HG03520 (cell line): ENCODE measurements around the gene IQCE.
A peak's percentile ranks its signal among the peaks of the same experiment; 100 is the strongest.

Experiments used
- ATAC-seq: cut with Tn5 transposase; IDR thresholded peaks from one replicate; pipeline ENCODE4 v1.9.1; 2021; ENCODE audit warnings: mild to moderate bottlenecking, moderate library complexity; ENCODE audit not compliant: unreplicated experiment

The IQCE gene, protein sequence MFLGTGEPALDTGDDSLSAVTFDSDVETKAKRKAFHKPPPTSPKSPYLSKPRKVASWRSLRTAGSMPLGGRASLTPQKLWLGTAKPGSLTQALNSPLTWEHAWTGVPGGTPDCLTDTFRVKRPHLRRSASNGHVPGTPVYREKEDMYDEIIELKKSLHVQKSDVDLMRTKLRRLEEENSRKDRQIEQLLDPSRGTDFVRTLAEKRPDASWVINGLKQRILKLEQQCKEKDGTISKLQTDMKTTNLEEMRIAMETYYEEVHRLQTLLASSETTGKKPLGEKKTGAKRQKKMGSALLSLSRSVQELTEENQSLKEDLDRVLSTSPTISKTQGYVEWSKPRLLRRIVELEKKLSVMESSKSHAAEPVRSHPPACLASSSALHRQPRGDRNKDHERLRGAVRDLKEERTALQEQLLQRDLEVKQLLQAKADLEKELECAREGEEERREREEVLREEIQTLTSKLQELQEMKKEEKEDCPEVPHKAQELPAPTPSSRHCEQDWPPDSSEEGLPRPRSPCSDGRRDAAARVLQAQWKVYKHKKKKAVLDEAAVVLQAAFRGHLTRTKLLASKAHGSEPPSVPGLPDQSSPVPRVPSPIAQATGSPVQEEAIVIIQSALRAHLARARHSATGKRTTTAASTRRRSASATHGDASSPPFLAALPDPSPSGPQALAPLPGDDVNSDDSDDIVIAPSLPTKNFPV

DNA sequence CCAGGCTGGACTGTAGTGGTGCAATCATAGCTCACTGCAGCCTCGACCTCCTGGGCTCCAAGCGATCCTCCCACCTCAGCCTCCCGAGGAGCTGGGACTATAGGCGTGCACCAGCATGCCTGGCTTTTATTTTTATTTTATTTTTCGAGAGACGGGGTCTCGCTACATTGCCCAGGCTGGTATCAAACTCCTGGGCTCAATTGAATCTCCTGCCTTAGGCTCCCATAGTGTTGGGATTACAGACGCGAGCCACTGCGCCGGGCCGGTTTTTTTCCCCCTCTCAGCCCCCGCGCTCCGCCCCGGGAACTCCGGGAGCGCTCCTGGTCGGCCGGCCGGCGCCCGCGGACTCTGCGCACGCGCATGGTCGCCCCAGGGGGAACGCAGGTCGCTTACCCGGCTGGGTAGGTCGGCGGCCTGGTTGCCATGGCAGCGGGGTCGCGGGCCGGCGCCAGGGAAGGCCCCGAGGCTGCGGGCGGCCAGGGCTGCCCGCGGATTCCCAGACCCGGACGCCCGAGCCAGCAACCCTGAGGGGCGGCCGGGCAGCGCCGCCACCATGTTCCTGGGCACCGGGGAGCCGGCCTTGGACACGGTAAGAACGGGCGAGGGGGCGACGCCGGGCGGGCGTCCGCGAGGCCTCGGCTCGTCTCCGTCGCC, at the start of gene IQCE:
TSS of gene IQCE (plus strand) at position 351 of the 654 bp plus-strand sequence. CDS start at position 554, 203 bp downstream.
- ATAC-seq = peak; percentile 50

DNA sequence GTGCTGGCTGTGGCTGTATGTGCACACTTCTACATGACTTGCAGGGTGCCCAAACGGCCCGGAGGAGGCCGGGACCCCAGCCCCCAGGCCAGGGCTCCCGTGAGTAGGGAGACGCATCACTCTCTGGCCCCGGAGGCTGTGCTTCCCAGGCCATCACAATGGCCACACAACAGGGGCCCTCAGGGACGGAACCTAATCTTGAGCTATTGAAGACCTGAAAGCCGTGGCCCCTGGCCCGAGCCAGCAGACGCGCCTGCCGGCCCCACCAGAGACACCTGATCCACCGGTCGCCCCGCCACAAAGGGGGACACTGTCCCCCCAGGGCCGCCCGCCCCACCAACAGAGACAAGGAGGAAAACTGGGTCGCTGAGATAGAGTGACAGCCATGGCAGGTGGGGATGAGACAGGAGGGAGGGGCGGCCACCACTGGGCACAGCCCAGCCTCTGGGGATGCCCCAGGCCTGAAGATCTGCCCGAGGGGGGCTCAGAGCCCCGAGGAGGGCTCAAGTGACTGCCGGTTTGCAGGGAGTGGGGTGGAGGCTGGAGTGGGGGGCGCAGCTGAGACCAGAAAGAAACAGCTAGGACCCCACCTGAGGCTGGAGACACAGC, 49.4 kb upstream of the IQCE start:
- ATAC-seq = no peak

DNA sequence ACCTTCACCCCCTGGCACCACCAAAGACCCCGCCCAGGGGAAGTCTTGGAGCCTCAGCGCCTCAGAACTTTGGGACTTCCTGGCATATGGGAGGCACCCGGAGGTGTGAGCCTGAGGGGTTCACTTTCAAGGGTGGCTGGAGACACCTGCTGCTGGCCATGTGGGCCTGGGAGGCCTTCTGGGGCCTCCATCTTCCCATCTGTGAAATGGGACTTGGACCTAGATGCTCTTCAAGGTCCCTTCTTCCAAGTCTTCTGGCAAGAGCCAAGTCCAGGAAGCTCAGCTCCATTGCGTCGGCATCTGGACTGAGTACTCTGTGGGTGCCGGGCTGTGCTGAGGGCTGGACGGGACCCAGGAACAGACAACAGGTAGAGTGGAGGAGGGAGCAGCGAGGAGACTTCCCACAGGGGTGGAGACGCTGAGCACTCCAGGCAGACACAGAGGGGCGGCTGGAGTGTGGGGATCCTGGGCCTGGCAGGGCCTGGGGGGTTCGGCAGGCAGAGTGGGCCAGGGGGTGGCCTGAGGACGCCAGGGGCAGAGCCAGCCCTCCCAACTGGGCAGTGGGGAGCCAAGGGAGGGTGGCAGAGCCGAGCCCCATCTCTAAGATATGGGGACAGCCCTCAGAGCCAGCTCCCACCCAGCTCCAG, 48.5 kb upstream of the IQCE start:
- ATAC-seq = no peak

DNA sequence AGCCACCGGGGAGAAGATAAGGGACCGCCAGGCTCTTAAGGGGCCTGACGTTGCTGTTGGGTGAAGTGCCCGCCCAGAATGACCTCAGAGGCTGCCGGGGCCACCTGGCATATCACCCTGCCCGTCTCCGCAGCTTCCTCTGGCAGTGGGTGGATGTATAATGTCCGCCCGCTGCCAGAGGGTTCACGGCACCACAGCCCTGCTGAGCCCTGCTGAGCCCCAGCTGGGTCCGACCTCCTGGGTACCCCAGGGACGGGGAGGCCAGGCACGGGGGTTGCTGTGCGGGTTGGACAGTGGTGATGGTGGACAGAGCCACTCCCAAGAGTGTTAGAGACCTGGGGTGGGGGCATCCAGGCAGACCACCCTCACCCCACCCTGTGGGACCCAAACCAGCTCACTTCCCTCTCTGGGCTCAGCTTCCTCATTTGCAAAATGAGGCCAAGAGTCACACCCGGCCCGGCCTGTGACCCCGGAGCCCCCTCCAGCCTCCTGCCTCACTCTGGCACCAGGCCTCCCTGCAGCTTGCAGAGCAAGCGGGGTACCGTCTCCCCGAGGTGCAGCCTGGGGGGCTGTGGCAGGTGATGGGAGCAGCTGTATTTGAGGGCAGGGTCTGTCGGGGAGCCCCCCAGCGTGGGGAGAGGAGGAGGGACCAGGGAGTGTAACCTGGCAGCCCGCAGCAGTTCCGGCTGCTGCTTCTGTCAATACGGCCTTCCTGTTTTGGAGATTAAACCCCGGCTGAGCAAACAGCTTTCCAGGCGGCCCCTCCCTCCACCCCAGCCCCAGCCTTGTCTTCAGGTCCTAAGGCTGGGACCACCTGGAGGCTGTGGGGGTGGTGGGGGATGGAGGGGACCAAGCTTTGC, 47.6 kb upstream of the IQCE start:
- no peak for ATAC-seq

DNA sequence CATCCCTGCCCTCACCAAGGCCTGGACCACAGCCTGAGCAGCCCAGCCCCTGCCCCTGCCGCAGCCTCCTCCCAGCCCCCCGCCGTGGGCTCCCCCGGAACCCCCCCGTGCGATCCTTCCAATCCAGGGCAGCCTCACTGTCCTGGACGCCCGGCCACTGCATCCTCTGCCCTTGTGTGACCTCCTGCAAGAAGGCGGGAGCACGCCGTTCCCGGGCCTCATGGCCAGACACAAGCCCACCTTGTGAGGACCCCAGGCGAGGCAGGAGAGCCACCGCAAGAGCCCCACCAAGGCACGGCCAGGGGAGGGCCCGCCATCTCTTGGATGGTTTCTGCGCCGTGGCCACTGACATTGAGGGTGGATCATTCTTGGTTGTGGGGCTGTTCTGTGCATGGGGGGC, 47.0 kb upstream of the IQCE start:
- ATAC-seq = no peak

DNA sequence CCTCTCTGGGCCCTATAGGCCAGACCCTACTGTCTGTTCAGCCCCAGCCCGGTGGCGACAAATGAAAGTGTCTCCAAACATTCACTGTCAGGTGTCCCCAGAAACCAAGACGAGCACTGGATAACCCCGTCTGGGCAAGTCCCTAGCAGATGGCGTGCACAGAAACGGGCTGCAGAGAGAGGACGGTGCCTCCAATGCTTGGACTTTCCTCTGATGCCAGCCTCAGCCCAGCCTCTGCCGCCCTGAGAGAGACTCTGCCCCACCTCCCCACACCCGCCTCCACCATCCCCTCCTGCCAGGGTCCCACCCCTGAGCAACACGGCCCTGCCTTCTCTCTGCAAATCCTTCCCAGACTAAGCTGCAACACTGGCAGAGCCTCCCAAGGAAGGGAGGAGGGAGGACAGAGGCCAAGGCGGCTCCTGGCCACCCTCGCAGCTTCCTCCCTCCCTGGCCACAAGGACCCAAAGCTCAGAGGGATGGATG, 46.6 kb upstream of the IQCE start:
- ATAC-seq = no peak

DNA sequence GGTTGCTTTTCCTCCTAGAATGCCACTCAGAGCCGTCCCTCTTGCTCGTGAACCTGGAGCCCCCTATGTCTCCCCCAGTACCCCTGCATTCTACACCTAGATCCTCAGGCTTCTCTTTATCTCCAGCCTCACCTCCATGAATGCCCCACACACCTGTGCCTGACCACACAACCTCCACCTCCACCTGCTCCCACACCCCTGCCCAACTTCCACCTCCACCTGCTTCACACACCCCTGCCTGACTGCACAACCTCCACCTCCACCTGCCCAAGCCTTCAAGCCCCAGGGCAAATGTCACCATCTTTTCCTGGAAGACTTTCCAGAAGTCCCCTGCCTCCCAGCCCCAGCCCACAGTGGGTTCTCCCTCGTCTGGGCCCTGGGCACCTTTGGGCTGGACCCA, 46.1 kb upstream of the IQCE start:
- ATAC-seq = no peak

DNA sequence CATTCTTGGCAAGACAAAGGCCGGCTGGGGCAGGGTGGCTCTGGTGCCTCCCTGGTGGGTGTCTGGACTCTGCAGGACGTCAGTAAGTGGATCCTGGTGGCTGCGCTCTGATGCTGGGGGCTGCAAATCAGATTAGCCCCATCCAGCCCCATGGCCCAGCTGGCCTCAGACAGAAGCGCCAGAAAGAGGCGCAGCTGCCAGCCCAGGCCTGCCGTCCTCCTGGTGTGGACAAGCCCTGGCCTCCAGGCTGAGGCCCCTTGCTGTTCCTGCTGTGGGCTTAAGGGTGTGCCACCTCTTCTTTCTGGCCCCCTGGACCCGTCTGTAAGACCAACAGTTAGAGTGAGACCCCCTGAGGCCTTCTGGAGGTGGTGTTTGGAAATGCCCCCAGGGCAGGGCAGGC, 45.1 kb upstream of the IQCE start:
- ATAC-seq = no peak

DNA sequence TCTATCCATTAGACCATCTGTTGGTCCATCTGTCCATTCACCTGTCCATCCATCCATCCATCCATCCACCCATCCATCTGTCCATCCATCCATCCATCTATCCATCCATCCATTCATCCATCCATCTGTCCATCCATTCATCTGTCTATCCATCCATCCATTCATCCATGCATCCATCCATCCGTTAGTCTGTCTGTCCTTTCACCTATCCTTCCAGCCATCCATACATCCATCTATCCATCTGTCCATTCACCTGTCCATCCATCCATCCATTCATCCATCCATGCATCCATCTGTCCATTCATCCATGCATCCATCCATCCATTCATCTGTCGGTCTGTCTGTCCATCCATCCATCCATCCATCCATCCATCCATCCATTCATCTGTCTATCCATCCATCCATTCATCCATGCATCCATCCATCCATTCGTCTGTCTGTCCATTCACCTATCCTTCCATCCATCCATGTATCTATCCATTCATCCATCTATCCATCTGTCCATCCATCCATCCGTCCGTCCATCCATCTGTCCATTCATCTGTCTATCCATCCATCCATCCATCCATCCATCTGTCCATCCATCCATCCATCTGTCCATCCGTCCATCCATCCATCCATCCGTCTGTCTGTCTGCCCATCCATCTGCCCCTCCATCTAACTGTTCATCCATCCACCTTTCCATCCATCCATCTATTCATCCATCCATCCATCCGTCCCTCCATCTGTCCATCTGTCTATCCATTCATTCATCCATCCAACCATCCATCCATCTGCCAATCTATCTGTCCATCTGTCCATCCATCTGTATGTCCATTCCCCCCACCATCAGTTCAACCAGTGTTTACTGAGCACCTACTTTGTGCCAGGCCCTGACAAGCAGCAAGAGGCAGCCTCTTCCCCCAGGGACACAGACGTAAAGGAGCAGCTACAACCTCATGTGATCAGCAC, 44.0 kb upstream of the IQCE start:
- no peak for ATAC-seq

DNA sequence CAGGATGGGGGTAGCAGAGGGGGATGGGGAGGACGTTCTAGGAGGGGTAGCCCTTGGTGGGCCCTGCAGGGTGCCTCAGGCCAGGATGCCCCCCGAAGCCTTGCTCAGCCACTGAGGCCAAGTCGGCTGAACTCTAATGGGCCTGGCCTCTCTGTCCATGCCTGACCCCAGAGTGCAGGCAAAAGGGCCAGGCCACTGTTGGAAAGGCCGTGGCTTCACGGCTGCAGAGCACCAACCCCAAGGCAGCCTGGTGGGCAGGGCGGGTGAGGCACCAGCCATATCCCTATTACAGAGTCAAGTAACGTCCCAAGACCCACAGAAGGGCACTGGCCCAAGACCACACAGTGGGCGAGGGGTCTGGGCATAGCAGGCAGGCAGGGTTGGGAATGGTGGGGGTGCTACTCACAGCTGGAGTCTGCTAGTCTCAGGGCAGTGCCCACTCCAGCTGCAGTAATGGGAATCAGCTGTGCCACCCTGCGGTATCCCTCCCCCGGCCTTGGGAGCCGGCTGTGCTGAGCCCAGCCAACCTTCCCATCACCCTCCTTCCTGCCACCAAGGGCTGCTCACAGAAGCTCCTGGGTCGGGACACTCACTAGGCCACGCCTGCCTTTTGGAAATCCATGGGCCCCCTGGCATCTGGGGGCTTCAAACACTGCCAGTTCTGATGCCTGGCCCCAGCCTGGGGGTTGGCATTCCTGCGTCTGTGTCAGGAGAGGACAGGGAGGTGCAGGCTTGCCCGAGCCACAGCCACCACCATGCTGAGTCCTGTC, 43.2 kb upstream of the IQCE start:
- ATAC-seq = no peak

DNA sequence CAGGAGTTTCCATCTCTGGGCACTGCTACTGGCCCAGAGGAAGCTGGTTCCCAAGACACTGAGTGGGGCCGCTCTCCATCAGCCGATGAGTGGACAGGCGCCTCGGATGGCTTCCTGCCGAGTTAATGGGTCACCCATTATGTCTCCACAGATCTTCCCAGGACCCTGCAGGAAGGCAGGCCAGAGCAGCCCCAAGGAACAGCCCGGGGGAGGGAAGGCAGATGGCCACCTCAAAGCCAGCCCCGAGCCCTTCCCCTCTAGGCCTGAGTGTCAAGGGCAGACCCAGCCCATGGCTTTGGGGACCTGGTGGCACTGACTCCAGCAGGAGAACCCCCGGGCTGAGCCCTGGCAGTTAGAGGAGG, 42.6 kb upstream of the IQCE start:
- ATAC-seq = no peak

DNA sequence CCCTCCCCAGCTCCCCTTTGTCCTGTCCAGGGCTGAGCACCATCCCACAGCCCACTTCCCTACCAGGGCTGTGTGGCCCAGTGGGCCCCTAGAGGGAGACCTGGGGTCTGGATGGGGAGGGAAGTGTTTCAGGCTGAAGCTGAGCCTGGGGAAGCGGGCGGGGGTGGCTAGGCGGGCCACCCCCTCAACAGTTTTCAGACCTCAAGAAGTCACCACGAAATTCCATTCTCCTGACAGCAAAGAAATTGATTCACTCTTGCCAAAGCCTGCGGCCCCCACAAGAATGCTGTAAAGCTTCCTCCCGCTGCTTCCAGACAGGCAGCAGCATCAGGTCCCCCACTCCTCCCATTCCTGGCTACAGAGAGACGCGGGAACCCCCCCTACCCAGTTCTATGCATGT, 41.8 kb upstream of the IQCE start:
- no peak for ATAC-seq

DNA sequence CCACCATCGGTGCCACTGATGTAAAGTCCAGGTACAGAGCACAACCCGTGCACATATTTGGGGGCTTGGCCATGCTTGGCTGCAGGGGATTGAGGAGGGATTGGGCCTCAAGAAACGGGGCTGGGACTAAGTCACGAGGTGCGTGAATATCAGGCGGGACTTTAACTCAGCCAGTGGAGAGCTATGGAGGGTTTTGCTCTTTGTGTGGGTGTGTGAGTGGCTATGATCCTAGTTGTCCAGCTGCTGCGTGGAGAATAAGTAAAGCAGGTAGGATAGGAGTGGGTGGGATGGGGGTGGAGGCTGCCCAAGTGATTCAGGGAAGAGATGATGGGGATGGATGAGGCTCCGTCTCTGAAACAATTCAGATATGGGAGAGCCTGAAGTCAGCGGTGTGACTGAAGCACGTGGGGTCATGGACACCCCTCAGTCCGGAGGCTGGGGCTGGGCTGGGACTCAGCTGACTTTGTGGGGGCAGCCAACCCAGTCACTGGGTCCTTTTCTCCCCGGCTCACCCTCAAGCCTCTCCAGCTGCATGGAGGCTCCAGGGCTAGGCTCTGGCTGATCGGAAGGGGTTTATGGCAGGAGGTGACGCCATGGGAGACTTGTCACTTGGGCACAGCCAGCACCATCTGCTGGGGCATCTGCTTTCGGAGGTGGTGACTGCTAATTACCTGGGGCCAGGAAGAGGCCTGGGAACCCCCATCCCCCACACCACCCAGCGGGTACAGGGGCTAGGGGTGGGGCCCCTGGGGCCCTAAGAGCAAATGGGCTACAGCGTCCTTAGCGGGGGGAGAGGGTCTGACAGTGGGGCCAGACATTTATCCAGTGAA, 40.9 kb upstream of the IQCE start:
- ATAC-seq = no peak

DNA sequence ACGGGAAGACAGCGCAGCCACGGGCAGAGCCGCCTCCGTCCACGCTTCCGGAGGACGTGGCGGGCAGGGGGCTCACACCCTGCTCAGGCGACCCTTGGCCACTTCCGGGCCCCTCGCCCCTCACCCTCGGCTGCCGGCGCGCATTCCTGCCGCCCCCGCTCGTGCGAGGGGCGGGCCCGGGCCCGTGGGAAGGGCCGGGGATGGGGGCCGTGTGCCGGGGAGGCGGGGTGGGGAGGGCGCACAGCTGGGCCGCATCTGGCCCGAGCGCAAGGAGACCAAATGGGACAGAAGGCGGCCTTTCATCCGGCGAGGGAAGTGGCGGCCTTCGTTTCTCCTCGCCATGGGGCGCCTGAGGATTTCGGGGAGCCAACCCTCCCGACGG, 40.1 kb upstream of the IQCE start:
- ATAC-seq = no peak

DNA sequence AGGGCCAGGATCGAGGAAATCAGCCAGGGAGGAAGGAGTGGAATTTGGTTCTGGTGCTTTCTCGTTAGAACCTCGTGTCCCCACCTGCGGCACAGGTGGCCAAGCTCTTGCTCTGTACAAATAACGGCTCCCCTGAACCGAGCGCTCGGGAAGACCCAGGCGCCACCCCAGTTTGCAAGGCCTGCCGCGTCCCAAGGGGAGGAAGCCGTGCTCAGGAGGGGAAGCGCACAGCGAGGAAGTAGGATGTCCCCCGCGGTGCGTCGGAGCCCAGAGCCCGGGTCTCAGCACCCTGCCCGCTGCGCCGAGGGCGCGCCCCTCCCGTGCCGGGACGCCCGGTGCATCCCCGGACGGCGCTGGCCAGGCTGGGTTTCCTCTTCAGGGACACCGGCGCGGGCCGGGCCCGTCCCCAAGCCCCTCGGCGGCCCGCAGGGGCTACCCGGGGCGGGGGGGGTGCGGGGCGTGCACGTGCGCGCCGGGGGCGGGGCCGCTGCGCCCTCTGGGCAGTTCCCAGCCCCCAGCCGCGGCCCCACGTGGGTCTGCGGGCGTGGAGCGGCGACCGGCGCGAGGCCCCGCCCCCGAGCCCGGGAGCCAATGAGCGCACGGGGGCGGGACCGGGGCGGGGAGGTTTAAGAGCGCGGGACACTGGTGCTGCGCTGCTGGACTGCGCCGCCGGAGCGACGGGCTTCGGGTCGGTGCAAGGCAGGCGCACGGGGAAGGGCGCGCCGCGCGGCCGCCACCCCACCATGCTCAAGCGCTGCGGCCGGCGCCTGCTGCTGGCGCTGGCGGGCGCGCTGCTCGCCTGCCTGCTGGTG, 39.5 kb upstream of the IQCE start, which contains the start of gene LFNG:
TSS of gene LFNG (plus strand) at position 656 of the 812 bp plus-strand sequence. CDS start at position 744, 88 bp downstream.
- peak; percentile 77 for ATAC-seq

DNA sequence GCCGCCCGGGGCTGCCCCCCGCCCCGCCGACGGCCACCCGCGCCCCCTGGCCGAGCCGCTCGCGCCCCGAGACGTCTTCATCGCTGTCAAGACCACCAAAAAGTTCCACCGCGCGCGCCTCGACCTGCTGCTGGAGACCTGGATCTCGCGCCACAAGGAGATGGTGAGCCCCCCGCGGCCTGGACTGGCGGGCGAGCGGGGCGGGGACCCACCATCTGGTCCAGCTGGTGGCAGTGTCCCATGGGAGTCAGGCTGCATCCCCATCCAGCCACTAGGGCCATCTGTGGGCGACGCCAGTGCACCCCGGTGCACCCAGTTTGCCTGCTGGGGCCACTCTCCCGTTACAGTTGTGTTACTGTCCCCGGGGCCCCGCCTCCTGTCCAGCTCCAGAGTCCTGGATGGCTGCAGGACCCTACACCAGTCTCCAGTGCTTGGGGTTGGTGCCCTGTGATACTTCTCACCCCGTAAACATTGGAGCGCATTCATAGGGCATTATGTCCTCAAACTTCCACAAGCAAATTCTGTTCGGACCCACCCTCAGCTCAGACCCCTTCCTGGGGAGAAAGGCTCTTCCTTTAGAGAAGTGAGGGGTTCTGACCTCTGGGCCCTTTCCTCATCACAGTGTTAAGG, 38.5 kb upstream of the IQCE start:
- ATAC-seq = no peak
